GM19025 (cell line): ENCODE data around the gene MYCN.
"Not testable (repeated sequence)": the region's sequence is repeated elsewhere in the genome, so short reads cannot be mapped to it uniquely, and the experiment has no call there.

Experiments
- ATAC-seq: cut with Tn5 transposase; IDR thresholded peaks from one replicate; pipeline ENCODE4 v1.9.1; 2021; ENCODE audit warnings: mild to moderate bottlenecking, low read depth, moderate library complexity; ENCODE audit not compliant: unreplicated experiment

The MYCN gene

GRCh38 chr2:15956751-15957736, 16.7 kb downstream of the MYCN start:
- ATAC-seq, result no peak

GRCh38 chr2:15957881-15958713, 17.7 kb downstream of the MYCN start:
- no peak for ATAC-seq

DNA sequence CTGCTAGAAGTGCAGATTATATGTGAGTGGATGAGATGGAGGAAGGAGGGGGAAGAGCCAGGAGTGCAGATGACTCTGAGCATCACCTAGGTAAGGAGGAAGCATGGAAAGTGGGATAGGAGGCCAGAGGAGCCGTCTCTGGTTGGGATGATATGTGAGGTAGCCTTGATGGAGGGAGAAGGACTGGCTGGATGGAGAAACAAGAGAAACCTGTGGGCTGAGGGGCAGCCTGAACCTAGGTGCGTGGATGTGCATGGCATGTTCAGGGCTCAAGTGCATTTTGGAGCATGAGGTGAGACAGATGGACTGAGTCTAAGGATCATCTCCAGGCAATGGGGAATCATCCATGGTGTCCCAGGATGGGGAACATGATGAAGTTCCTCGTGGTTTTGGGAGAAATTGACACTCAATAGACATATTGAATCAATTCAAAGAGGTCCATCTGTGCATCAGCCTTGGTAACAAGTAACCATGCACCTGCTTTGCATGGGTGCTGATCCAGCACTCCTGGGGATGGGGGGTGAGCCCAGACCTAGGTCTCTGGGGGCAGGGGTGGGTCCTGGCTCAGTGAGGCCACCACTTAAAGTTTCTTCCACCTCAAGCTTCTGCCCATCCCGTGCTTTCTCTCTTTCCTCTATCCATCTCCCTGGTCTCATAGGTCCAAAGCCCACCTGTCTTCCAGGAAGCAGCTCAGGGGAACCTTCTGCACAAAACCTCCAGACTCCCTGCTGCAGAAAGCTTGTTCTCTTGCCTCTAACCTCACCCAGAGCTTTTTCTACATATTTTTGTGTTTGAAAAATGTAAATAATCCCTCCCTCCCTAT, 19.2 kb downstream of the MYCN start:
- no peak for ATAC-seq

- not testable (repeated sequence) for ATAC-seq
These were observed 19.8 kb downstream of the MYCN start for GRCh38 chr2:15960154-15960520.

- ATAC-seq, result not testable (repeated sequence)
These were observed 23.0 kb downstream of the MYCN start for GRCh38 chr2:15963109-15963976.

DNA sequence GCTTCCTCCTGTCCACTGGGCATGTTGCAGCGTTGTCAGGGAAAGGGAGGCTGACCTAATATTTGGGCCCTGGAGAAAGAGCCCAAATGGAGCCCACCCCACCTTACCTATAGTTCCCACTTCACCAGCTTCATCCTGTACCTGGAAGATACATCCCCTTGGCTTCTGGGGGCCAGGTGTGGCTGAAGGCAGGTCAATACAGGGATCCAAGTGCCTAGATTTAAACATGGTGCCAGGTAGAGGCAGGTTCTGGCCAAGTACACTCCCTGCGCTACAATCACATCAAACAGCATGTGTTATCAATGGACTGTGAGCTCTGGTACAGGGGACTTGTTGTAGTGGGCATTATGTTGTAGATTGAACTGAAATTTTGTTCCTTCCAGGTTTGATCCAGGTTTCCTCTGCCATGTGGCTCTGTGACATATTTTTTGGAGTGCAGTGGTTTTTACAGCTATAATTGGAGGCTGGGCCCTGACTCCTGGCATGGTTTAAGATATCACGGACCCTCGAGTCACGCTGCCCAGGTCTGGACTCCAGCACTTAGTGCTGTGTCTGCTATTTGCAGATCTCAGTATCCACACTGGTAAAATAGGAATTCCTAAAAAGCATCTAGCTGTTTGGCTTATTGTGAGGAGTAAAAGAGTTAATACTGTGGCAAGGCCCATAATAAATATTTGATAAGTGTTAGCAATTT, 23.8 kb downstream of the MYCN start:
- no peak for ATAC-seq

DNA sequence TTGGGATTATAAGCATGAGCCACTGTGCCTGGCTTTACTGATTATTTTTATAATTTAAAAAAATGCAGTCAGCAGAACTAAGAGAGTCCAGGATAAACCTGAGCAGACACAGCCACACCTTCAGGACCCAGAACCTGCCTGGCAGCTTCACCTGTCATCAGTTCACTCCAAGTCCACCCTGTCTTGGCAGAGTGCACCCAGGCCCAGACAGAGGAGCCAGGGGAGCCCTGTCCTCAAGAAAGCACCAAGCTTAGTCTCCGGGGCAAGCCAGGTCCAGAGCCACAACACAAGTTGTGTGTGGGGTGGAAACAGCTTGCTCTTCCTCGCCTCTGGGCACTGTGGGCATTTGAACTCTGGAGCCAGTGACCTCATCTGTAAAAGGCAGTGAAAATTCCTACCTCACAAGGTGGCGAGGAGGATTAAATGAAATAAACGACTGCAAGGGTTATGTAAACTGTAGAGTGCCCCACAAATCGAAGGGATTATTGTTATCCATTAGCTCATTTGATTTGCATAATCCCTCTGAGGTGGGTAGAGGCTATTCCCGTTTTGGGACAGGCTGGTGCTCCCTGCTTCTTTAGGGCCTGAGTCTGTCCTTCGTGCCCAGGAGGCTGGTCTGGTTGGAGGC, 24.7 kb downstream of the MYCN start:
- ATAC-seq, result no peak

GRCh38 chr2:15965564-15966019, 25.2 kb downstream of the MYCN start:
- no peak for ATAC-seq

DNA sequence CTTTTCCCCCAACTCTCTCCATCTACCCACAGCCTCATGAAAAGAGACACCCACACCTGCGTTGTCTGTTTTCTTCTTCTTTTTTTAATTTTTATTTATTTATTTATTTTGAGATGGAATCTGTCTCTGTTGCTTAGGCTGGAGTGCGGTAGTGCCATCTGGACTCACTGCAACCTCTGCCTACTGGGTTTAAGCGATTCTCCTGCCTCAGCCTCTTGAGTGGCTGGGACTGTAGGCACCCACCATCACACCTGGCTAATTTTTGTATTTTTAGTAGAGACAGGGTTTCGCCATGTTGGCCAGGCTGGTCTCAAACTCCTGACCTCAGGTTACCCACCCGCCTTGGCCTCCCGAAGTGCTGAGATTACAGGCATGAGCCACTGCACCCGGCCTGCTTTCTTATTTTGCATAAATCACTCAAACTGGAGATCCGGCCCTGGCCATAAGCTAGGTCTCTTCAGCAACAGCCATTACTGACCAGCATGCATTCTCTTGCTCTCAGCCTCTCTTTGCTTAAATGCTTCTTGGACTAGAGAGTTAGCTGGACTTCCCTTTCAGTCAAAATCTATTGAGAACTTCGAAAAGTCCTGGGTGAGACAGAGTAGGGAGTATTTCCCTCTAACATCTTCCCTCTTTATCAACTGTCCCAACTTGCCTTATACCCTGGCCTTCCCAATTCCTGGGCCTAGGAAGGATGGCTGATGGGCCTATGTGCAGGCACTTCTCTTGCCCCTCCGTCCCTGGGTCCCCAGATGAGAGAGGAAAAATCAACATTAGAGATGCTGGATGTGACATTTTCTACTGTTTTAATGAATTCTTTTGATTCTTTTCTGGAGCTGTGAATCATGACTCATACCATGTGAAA, 27.3 kb downstream of the MYCN start:
- ATAC-seq, result no peak

GRCh38 chr2:15968280-15969178, 28.2 kb downstream of the MYCN start:
- ATAC-seq, result no peak

DNA sequence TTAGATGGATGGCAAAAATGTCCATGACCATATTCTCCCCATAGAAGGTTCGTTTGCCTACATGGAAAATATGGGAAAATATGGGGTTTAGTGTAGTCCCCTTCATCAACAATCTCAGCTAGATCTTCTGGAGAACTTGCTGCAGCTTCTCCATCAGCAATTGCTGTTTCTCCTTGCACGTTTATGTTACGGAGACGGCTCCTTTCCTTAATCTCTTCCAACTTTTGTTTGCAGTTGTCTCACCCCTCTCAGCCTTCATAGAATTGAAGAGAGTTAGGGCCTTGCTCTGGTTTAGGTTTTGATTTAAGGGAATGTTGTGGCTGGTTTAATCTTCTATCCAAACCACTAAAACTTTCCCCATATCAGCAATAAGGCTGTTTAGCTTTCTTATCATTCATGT, 28.9 kb downstream of the MYCN start:
- no peak for ATAC-seq

GRCh38 chr2:15970701-15971100, 30.4 kb downstream of the MYCN start:
- no peak for ATAC-seq

GRCh38 chr2:15971351-15971750, 31.0 kb downstream of the MYCN start:
- ATAC-seq, result no peak

DNA sequence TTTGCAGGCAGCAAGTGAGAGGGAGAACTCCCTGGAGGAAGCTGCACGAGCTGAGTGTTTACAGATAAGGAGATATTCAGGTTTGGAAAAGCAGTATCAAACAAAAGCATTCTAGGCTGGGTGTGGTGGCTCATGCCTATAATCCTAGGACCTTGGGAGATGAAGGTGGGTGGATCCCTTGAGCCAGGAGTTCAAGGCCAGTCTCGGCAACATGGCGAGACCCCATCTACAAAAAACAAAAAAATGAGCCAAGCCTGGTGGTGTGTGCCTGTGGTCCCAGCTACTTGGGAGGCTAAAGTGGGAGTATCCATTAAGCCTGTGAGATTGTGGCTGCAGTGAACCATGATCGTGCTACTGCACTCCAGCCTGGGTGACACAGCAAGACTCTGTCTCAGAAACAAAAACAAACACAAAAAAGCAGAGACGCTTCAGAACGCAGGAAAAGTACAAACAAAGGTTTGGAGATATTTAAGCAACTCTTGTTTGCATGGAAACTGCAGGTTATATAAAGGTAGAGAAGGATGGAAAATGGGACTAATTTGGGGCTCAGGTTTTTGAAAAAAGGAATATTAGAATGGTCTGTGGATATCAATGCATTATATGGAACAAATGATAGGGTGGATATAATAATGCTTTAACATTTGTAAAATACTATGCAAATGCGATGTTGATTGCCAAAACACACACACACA, 31.6 kb downstream of the MYCN start:
- no peak for ATAC-seq

- no peak for ATAC-seq
These were observed 33.4 kb downstream of the MYCN start for GRCh38 chr2:15973481-15974401.
